Measurements from ENCODE around the gene ASB18.
"Not testable (repeated sequence)": the region's sequence is repeated elsewhere in the genome, so short reads cannot be mapped to it uniquely, and the experiment has no call there.

Gene ASB18

GRCh38 chr2:236298924-236299475, 34.8 kb upstream of the ASB18 start:
- Histone ChIP-seq H3K4me1 (ENCODE audit: control insufficient read depth, insufficient read depth, low read length) (no peaks in the 10 kb centered on the region), H3K27me3 (ENCODE audit: control insufficient read depth, insufficient read depth, low read length, poor library complexity, severe bottlenecking) (no peaks in the 10 kb centered on the region), H3K27ac (ENCODE audit: insufficient read depth, low read depth, low read length, poor library complexity, severe bottlenecking) (no peak overlapping the region), H3K9me3 (ENCODE audit: control insufficient read depth, low read length) (no peaks in the 10 kb centered on the region), H3K36me3 (ENCODE audit: control insufficient read depth, insufficient read depth, low read length) (no peaks in the 10 kb centered on the region), H3K4me3 (ENCODE audit: insufficient read depth, low read depth, low read length) (no peak overlapping the region)
- WGBS, 2 experiments, result 93 to 94% methylated on average over 11 of the region's 11 CpGs

- WGBS, 2 experiments, result 93 to 94% methylated on average over 8 of the region's 8 CpGs
- Histone ChIP-seq H3K36me3 (ENCODE audit: control insufficient read depth, insufficient read depth, low read length) (no peaks in the 10 kb centered on the region), H3K27ac (ENCODE audit: insufficient read depth, low read depth, low read length, poor library complexity, severe bottlenecking) (no peak overlapping the region), H3K27me3 (ENCODE audit: control insufficient read depth, insufficient read depth, low read length, poor library complexity, severe bottlenecking) (no peaks in the 10 kb centered on the region), H3K4me3 (ENCODE audit: insufficient read depth, low read depth, low read length) (no peak overlapping the region), H3K4me1 (ENCODE audit: control insufficient read depth, insufficient read depth, low read length) (no peaks in the 10 kb centered on the region), H3K9me3 (ENCODE audit: control insufficient read depth, low read length) (no peaks in the 10 kb centered on the region)
Observed at GRCh38 chr2:236295481-236295880, 31.3 kb upstream of the ASB18 start.

- H3K36me3 ChIP-seq (ENCODE audit: control insufficient read depth, insufficient read depth, low read length), result no peaks in the 10 kb centered on the region
- no peaks in the 10 kb centered on the region for H3K4me1 ChIP-seq (ENCODE audit: control insufficient read depth, insufficient read depth, low read length)
- 92 to 96% methylated on average over 9 of the region's 9 CpGs for WGBS, 2 experiments
- no peaks in the 10 kb centered on the region for H3K9me3 ChIP-seq (ENCODE audit: control insufficient read depth, low read length)
- H3K27me3 ChIP-seq (ENCODE audit: control insufficient read depth, insufficient read depth, low read length, poor library complexity, severe bottlenecking), result no peaks in the 10 kb centered on the region
- H3K27ac ChIP-seq (ENCODE audit: insufficient read depth, low read depth, low read length, poor library complexity, severe bottlenecking), result no peak overlapping the region
- no peak overlapping the region for H3K4me3 ChIP-seq (ENCODE audit: insufficient read depth, low read depth, low read length)
Observed at GRCh38 chr2:236294647-236295046, 30.4 kb upstream of the ASB18 start.

- Histone ChIP-seq H3K9me3 (ENCODE audit: control insufficient read depth, low read length) (no peaks in the 10 kb centered on the region), H3K4me3 (ENCODE audit: insufficient read depth, low read depth, low read length) (no peak overlapping the region), H3K27me3 (ENCODE audit: control insufficient read depth, insufficient read depth, low read length, poor library complexity, severe bottlenecking) (no peaks in the 10 kb centered on the region), H3K36me3 (ENCODE audit: control insufficient read depth, insufficient read depth, low read length) (no peaks in the 10 kb centered on the region), H3K27ac (ENCODE audit: insufficient read depth, low read depth, low read length, poor library complexity, severe bottlenecking) (no peak overlapping the region), H3K4me1 (ENCODE audit: control insufficient read depth, insufficient read depth, low read length) (no peaks in the 10 kb centered on the region)
- 93 to 94% methylated on average over 6 of the region's 6 CpGs for WGBS, 2 experiments
Observed at GRCh38 chr2:236293241-236293810, 29.1 kb upstream of the ASB18 start.

GRCh38 chr2:236291911-236292310, 27.7 kb upstream of the ASB18 start:
- no peaks in the 10 kb centered on the region for H3K36me3 ChIP-seq (ENCODE audit: control insufficient read depth, insufficient read depth, low read length)
- H3K4me1 ChIP-seq (ENCODE audit: control insufficient read depth, insufficient read depth, low read length), result no peaks in the 10 kb centered on the region
- no peaks in the 10 kb centered on the region for H3K9me3 ChIP-seq (ENCODE audit: control insufficient read depth, low read length)
- no peak overlapping the region for H3K4me3 ChIP-seq (ENCODE audit: insufficient read depth, low read depth, low read length)
- WGBS, 2 experiments, result 93 to 98% methylated on average over 3 of the region's 3 CpGs
- no peaks in the 10 kb centered on the region for H3K27me3 ChIP-seq (ENCODE audit: control insufficient read depth, insufficient read depth, low read length, poor library complexity, severe bottlenecking)
- no peak overlapping the region for H3K27ac ChIP-seq (ENCODE audit: insufficient read depth, low read depth, low read length, poor library complexity, severe bottlenecking)

GRCh38 chr2:236291476-236291875, 27.3 kb upstream of the ASB18 start:
- H3K27me3 ChIP-seq (ENCODE audit: control insufficient read depth, insufficient read depth, low read length, poor library complexity, severe bottlenecking), result no peaks in the 10 kb centered on the region
- no peaks in the 10 kb centered on the region for H3K36me3 ChIP-seq (ENCODE audit: control insufficient read depth, insufficient read depth, low read length)
- H3K27ac ChIP-seq (ENCODE audit: insufficient read depth, low read depth, low read length, poor library complexity, severe bottlenecking), result no peak overlapping the region
- no peaks in the 10 kb centered on the region for H3K4me1 ChIP-seq (ENCODE audit: control insufficient read depth, insufficient read depth, low read length)
- H3K4me3 ChIP-seq (ENCODE audit: insufficient read depth, low read depth, low read length), result no peak overlapping the region
- no peaks in the 10 kb centered on the region for H3K9me3 ChIP-seq (ENCODE audit: control insufficient read depth, low read length)

- H3K9me3 ChIP-seq (ENCODE audit: control insufficient read depth, low read length), result no peaks in the 10 kb centered on the region
- H3K27ac ChIP-seq (ENCODE audit: insufficient read depth, low read depth, low read length, poor library complexity, severe bottlenecking), result no peak overlapping the region
- no peaks in the 10 kb centered on the region for H3K4me1 ChIP-seq (ENCODE audit: control insufficient read depth, insufficient read depth, low read length)
- H3K27me3 ChIP-seq (ENCODE audit: control insufficient read depth, insufficient read depth, low read length, poor library complexity, severe bottlenecking), result no peaks in the 10 kb centered on the region
- no peaks in the 10 kb centered on the region for H3K36me3 ChIP-seq (ENCODE audit: control insufficient read depth, insufficient read depth, low read length)
- 92% methylated on average over 9 of the region's 9 CpGs for WGBS, 2 experiments
- H3K4me3 ChIP-seq (ENCODE audit: insufficient read depth, low read depth, low read length), result no peak overlapping the region
Observed at GRCh38 chr2:236290742-236291425, 26.7 kb upstream of the ASB18 start.

GRCh38 chr2:236289766-236290462, 25.7 kb upstream of the ASB18 start:
- no peaks in the 10 kb centered on the region for H3K4me1 ChIP-seq (ENCODE audit: control insufficient read depth, insufficient read depth, low read length)
- no peaks in the 10 kb centered on the region for H3K27me3 ChIP-seq (ENCODE audit: control insufficient read depth, insufficient read depth, low read length, poor library complexity, severe bottlenecking)
- H3K27ac ChIP-seq (ENCODE audit: insufficient read depth, low read depth, low read length, poor library complexity, severe bottlenecking), result no peak overlapping the region
- WGBS, 2 experiments, result 87 to 90% methylated on average over 9 of the region's 9 CpGs
- H3K36me3 ChIP-seq (ENCODE audit: control insufficient read depth, insufficient read depth, low read length), result no peaks in the 10 kb centered on the region
- no peaks in the 10 kb centered on the region for H3K9me3 ChIP-seq (ENCODE audit: control insufficient read depth, low read length)
- H3K4me3 ChIP-seq (ENCODE audit: insufficient read depth, low read depth, low read length), result no peak overlapping the region

- WGBS, 2 experiments, result 89 to 100% methylated on average over 1 of the region's 1 CpG
- not testable (repeated sequence) for H3K4me3 ChIP-seq (ENCODE audit: insufficient read depth, low read depth, low read length); H3K4me1 ChIP-seq (ENCODE audit: control insufficient read depth, insufficient read depth, low read length); H3K27me3 ChIP-seq (ENCODE audit: control insufficient read depth, insufficient read depth, low read length, poor library complexity, severe bottlenecking); H3K27ac ChIP-seq (ENCODE audit: insufficient read depth, low read depth, low read length, poor library complexity, severe bottlenecking); H3K36me3 ChIP-seq (ENCODE audit: control insufficient read depth, insufficient read depth, low read length); H3K9me3 ChIP-seq (ENCODE audit: control insufficient read depth, low read length)
Observed at GRCh38 chr2:236288373-236288772, 24.2 kb upstream of the ASB18 start.

GRCh38 chr2:236287656-236288055, 23.4 kb upstream of the ASB18 start:
- Histone ChIP-seq H3K27me3 (ENCODE audit: control insufficient read depth, insufficient read depth, low read length, poor library complexity, severe bottlenecking) (no peaks in the 10 kb centered on the region), H3K4me1 (ENCODE audit: control insufficient read depth, insufficient read depth, low read length) (no peaks in the 10 kb centered on the region), H3K4me3 (ENCODE audit: insufficient read depth, low read depth, low read length) (no peak overlapping the region), H3K9me3 (ENCODE audit: control insufficient read depth, low read length) (no peaks in the 10 kb centered on the region), H3K36me3 (ENCODE audit: control insufficient read depth, insufficient read depth, low read length) (no peaks in the 10 kb centered on the region), H3K27ac (ENCODE audit: insufficient read depth, low read depth, low read length, poor library complexity, severe bottlenecking) (no peak overlapping the region)
- WGBS, 2 experiments, result 93 to 94% methylated on average over 6 of the region's 6 CpGs
